RKO (cell line): ENCODE measurements around the gene ABHD14A.

Experiments
- DNase-seq: peaks from one replicate; pipeline ENCODE4 v3.0.0-alpha.2; 2016; ENCODE audit warnings: low spot score

Gene ABHD14A

DNA sequence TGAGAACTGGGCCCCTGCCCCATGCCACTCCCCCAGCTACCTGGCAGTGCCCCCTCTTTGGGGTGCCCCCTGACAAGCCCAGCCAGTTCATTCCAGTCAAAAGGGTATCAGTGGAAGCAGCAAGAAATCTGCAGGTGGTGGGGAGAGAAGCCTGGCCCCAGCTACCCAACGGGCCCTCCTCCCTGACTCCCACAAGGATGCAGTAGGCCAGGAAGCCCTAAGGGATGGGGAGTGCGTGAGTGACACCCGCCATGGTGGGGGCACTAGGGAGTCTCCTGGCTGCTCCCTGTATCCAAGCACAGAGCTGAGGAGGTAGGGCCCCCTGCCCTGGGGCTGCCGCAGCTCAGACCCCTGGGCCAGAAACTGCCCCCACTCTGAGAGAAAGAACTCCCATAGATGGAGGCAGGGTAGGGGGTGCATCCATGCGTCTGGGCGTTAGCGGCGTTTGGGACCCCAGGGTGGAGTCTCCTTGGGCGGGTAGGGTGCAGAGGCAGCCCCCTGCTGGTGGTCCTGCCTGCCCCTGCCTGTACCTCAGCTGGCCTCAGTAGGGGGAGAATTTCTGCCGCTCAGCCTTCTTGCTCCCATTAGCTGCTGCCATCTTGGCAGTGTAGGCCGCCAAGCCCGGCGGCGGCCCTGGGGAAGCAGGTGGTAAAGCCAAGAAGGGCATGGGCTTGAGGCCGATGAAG, 17.2 kb upstream of the ABHD14A start:
- no peak for DNase-seq

DNA sequence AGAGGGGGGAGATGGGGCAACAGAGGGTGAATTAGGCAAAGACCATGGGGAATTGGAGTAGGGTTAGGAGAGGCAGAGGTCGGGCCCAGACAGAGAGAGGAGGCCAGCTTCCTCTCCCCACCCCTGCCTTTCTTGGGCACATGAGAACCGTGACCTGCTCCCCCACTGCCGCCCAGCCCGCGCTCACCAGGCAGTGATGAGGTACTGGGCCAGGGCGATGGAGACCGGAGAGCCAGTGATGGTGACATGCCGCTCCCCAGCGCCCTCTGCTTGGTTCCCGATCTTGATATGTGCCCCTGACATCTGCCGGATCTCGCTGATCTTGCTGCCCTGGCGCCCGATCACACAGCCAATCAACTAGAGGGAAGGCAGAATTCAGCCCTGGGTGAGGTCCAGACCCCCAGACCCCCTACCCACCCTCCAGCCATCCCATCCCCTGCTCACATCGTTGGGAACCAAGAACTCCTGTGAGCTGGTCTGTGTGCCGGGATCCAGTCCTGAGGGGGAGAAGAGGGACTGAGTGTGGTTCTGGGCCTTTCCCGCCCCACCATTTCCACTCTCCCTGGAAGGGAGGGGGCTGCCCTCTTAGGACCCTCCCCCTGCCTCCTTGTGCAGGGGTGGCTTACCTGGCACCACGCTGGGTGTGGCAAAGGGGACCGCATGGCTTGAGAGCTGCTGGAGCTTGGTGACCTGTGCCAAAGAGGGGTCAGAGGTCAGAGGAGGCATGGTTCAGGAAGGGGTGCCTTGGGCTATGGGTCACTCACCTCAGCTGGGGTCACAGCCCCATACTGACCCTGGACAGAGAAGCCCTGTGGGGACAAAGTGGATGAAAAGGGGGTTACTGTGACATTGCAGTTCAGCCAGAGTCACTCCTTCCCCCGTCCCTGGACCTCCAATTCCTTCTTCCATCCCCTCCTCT, 16.0 kb upstream of the ABHD14A start:
- DNase-seq, result no peak

DNA sequence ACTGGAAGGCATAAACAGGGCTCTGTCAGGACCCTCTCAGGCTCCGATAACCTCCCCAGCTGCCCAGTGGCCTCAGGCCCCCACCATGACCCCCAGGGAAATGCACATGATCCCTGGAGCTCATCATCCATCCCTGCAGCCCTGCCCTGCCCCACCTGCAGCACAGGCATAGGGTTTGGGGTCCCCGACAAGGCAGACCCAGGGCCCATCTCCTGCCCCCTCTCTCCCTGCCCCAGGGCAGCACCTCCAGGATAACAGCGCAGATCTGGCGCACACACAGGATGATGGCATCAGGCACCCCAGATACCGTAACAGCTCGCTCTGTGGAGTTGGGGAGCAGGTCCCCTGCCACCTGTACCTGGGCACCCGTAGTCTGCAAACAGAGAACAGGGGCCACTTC, 15.2 kb upstream of the ABHD14A start:
- no peak for DNase-seq

DNA sequence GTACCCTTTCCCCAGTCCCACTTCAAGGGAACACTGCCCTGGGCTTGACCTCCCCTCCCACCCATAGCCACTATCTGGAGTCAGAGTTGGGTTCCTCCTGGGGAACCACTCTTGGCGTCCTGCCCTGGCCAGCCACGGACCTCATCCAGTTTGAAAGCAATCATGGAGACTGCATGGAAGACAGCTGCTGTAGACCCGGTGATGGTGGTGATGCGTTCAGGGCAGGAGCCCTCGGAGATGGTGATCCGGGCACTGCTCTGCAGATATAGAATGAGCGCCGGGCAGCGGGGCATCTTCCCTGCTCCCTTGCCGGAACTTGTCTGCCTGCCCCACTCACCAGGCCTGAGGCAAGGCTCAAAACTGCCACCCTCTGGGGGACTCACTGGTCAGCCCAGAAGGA, 14.5 kb upstream of the ABHD14A start:
- no peak for DNase-seq

DNA sequence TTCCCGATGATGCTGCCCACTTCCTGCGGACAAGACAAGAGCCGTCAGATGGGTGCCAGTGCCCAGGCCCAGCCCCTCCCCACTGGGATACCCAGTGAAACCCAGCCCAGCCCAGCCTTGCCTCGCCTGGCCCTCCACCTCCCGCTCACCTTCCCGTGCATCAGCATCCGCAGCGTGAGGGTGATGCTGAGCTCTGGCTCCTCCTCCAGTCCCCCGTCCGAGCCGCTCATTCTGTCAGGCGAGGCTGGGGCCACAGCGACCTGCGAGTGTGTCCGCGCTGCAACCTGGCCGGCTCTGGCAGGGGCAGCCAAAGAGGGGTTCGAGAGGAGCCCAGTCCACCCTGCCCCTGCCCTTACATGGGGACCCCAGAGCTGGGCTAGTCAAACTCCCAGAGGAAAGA, 13.9 kb upstream of the ABHD14A start:
- DNase-seq, result no peak

DNA sequence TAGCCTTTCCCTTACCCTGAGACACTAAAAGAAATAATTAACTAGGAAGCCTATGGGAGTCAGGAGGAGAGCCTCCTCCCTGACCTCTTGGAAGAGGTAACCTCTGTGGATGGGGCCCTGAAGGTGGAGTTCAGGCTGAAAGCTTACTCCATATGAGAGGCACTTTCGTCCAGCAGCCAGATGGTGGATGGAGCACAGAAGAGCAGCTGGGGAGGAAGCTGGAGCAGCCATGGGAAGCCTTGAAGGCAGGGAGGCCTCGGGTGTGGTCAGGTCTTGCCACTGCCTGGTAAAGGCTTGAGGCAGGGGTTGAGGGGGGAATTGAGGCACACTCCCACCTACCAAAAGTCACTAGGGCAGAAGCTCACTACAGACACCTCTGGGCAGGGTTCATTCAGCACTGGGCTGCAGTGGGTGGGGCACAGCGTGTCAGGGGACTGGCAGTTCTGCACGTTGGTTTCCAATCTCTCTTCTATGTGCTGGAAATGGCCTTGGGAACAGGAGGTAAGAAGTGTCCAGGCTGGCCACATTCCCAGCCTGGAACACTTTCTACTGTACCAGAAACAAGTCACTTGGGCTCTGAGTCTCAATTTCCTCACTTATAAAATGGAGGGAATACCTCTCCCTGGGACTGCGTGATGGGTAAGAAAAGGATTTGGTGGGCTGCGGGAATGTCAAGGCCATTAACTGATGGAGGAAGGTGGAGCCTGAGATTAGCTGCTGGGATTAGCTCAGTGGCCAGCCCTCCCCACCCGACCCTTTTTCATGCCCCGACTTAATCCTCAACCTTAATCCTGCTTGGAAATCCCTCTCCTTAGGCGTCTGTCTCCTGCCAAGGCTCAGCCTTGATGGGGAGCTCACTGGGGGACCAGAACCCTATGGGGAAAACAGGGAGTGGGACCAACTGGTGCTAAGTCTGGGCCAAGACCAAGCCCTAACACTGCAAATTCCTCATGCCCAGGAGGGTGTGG, 13.0 kb upstream of the ABHD14A start:
- no peak for DNase-seq

DNA sequence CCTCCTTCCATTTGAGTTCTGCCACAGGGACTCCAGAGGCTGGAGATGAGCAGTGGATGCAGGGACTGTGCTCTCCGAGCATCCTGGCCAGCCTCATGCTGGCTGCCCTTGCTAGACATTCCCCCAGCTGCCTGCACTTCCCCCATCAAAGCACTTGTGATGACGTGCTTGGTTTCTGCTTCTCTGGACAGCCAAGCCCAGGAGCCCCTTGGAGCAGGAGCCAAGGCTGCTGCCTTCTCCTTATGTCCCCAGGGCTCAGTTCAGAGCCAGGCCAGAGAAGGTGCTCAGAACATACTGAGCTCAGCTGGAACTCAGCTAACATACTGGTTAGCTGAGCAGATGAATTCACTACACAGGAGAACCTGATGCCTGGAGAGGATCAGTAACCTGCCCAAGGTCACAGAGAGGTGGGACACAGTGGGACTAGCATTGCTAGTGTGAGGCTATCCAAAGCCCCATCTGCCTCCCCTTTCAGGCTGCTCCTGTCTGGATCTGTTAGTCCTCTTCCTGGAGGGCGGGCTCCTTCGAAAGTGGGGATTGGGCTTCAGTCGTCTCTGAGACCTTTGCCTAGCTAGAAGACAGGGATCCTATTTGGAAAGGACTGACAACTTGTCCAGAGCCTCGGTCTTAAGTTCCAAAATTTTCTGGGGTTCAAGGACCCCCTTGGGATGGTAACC, 11.9 kb upstream of the ABHD14A start:
- DNase-seq, result no peak

DNA sequence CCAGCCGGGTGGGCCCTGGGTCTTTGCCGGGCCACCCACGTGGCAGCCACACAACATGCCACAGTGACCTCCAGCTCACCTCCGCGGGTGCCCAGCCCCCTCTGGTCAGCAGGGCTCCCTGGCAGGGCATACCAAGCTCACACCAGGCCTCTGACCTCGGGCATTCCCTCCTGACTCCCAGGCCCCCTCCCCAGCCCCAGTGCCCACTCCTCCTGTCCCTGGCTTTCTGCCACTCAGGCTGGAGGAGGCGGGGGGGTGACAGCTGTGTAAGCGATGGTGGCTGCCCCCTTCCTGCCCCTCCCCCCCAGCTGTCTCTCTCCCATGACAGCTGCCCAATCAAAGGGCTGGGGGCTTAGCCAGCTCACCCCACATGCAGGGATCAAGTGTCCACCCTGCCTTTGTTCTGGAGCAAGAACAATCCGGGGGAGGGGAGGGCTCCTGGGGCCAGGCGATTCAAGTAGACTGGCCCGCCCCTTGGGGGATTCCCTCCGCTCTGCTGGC, 10.9 kb upstream of the ABHD14A start:
- DNase-seq, result no peak

DNA sequence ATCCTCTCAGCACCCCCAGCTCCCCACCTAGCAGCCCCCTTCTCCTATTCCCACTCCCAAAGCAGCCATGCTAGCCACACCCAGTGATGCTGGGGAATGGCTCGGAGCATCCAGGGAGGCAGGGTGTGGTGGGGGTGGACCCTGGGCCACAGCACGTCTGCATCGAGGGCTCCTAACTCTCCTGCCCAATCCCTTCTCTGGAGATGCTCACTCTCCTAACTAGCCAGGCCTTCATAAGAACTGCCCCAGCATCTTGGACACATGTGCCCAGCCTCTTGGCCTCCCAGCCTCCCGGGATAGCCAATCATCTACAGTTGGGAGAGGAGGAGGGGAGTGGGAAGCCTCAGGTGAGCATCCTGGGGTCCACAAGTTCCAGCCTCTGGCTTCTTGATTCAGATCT, 10.3 kb upstream of the ABHD14A start:
- DNase-seq, result no peak

DNA sequence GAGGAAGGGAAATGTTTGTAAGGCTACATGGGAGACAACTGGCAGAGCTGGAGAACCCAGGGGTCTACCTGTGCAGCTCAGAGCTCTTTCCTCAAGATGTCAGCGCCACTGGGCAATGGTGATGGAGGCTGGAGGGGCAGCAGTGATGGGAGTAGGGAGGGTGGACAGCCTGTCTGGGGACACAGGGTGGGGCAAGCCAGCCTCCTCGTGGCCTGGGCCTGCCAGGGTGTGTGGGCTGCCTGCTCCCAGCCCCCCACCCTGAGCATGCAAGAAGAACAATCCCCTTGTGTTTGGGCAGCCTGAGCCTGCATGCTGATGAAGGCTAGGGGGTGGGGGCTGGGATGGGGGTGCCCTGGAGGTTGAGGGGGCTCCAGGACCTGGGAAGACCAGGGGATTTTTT, 8.8 kb upstream of the ABHD14A start:
- DNase-seq, result no peak

DNA sequence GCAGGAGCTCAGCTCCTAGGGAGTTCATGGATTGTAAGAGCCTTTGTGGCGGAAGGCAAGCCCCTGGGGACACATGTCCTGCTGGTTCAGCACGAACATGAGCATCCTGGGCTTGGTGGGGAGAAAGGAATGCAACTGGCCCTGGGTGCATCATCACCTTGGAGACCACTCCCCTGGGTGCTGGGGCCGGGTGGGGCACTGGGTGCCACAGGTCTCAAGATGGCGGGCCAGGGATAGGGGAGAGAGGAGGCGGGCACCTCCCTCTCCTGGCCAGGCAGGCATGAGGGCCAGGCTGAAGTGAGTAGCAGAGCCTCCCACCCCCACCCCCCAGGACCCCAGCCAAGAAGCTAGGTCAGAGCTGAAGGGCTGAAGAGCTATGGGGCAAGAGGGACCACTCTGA, 8.4 kb upstream of the ABHD14A start:
- no peak for DNase-seq

DNA sequence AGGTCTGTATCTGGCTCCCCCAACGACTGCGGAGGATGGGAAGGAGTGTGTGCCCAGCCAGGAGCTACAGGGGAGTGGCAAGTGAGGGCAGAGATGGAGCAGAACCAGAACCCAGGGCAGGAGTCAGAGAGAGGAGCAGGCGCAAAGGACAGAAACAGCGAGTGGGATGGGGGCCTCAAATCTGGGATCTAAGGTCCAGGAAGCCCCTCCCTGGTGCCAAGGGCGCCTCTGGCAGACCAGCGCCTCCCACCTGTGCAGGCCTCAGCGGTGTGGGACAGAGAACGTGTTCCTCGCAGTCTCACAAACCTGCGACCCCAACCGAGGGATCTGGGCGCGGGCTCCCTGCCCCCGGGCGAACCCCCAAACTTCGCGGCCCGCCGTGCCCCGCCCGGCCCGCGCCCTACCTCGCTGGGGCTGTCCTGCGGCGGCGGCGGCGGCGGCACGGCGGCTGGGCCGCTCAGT, 7.9 kb upstream of the ABHD14A start:
- DNase-seq, result no peak

DNA sequence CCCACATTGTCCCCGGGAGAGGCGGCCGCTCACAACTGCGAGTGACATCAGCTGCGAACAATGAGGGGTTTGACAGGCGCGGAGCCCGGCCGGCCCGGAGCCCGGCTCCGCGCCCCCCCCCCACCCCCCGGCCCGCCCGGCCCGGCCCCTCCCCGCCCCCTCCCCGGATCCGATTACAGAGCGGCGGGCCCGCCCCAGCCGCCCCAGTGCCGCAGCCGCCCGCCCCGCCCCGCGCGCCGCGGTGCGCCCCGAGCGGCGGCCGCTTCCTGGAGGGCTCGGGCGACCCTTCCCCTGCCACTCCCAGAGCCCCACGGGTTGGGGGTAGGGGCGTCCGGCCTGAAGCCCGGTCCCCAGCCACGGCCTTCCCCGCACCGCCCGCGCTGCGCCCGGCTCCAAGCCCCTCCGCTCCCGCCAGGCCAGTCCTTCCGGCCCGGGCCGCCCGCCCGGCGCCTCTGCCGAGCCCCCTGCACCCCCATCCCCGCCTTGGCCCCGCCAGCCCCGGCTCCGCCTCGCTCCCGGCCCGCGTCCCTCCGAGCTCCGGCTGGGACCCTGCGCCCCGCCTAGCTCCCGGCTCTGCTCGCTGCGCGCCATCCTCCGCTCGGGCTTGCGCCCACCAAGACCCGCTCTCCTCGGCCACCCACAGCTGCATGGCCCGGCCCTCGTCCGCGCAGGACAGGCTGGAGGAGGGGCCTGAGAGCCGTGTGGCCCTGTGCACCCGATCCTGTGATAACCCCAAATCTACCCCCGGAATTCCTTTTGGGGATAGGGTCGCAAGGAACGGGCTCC, 7.3 kb upstream of the ABHD14A start, which contains the start of gene PCBP4:
PCBP4 (minus strand) TSS at position 71 of the 786 bp plus-strand sequence. CDS start 6,214 bp downstream, outside the sequence.
- DNase-seq, result peak; percentile 66

DNA sequence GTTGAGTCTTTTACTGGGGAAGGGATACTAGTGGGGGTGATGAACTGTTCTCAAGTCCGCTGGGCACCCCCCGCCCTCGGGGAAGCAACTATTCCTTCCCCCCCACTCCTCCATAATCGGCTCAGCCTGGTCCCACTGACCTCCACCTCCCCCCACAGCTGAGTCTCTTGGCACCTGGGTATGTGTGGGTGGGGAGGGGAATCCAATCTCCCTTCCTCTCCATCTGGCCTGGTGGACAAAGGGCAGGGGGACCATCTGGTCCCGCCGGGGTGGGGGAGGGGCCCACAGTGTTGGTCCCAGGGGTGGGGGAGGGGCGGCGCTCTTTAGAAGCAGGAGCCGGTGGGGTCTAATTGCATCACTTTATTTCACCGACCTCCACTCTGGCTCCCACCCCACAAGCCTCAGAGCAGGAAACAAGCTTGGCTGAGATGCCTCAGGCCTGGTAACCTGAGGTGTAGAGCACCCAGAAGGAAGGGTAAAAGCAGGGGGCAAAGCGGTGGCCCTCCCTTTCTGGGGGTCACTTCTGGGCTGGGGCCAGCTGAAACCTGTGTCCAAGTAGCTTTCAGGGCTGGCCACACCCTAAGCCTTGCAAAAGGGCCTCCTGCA, 6.6 kb upstream of the ABHD14A start:
- peak; percentile 42 for DNase-seq

DNA sequence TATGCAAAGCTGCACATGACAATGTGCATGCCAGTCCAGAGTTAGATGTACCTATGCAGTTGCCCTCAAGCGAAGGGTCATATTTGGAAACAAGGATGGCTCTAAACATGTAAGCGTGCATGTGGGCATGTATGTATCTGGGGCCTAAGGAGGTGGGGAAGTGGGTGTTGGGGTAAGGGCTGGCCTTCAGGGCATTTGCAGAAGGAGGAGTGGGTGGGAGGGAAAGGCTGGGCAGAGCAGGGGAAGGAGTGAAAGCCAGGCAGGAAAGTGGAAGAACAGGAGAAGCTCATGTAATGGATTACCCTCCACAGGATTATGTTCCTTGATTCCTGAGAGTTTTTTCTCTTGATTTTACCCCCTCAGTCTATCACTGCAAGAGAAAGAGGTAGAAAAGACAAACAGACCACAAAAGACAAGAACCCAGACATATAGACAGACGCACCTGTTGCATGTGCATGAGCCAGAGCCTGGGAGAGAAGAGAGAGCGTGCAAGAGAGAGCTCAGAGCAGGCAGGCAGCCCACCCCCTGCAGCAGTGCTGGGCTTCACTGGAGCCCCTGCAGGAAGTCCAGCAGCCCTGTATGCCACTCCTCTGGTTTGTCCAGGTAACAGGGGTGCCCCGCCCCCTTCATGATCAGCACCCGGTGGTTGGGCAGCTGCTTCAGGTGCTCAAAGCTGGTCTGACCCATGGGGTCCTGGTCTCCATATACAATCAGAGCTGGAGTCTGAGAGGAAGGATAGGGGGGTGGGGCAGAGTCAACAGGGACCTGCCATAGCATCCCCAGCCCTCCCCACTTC, 5.8 kb upstream of the ABHD14A start:
- DNase-seq, result no peak

DNA sequence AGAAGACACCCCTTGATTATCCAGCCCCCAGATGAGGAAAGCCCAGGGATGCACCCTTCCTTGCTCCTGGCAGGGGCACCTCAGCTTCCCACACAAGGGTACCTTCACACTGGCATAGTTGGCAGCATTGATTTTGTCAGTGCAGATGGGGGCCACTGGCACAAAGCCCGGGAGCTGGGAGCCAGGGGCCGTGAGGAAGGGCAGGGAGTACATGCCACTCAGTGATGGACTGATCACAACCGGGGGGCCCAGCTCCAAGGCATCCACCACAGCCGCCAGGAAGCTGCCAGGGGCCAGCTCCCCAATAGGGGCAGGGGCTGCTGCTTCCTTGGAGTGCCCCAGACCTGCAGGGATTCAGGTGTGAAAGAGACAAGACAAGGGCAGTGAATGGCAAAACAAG, 5.0 kb upstream of the ABHD14A start:
- no peak for DNase-seq

DNA sequence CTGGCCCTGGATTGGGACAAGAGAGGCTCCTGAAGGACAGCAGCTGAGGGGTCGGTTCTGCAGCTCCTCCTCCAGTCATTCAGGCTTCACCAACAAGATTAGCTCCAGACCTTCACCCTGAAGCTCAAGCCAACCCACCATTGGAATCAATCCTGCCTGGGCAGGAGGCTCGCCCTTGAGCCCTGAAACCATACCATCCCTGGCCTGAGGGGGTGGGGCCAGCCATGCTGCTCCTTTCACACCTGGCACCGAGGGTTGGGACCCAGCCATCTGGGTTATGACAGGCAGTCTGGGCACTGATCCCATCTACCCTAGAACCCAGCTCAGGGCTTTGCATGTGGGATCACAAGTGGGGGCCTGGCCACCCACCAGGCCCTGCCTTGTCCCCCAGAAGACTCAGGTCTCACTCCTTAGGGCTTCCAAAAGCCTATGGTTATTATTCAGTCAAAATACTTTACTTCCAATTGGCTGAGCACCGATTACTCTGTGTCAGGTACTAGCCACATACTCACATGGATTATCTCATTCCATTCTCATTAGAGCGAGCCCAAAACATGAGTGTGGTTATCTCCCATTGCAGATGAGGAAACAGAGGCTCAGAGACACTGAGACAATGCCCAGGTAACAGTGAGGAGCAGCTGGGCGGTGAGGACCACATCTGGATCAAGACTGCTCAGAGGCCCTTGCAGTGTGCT, 4.1 kb upstream of the ABHD14A start:
- no peak for DNase-seq

DNA sequence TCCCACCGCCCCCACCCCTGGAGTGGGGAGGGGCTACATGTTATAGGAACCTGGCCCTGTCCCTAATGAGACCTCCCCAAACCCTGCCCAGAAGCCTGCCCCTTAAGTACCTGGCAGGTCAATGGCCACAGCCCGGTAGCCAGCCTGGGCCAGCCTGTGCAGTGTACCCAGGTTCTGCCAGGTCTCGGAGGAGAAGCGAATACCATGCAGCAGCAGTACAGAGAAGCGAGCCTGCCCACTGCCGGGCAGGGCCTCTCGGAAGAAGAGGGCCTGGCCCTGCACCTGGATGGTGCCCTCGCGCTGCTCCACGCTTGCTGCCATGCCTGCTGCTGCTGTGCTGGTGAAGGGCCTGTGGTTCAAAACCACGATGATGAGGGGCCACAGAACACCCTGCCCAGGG, 3.5 kb upstream of the ABHD14A start:
- DNase-seq, result no peak
